IMR-90 (cell line): Measurements from ENCODE around the gene GNB1L. TPM values are rescaled to one million over a fixed set of nuclear protein-coding genes. Genes with fewer than 3 reads are reported as not detected.

Experiments used
- ATAC-seq: fragments of 200-7000 bp; cut with Tn5 transposase; 2 replicates; pipeline ENCODE4 v1.9.1; 2020; ENCODE audit warnings: low read depth, mild to moderate bottlenecking, moderate library complexity
- BruUV-seq: library from RNA; stranded (reverse); fragments of 400-500 nt; replicated peaks from 2 replicates; lab custom pipeline; 2021; lab: Mats Ljungman, UMichigan
- CTCF ChIA-PET: fragments of 300-600 bp; formaldehyde crosslinking; extraction: SDS; loops from one replicate; lab custom pipeline; 2021; ENCODE audit warnings: antibody characterized with exemption; lab: Yijun Ruan, JAX
- POLR2A ChIA-PET: fragments of 300-600 bp; sonication (Branson Sonifier 250); formaldehyde crosslinking; loops from one replicate; lab custom pipeline; 2022; ENCODE audit warnings: antibody characterized with exemption; ENCODE audit not compliant: unreplicated experiment; lab: Charles Lee
- DNase-seq: peaks from one replicate; pipeline ENCODE4 v3.0.0; 2013
- H2AFZ ChIP-seq: replicated peaks from 2 replicates; pipeline ENCODE3; 2013; ENCODE audit warnings: low read length, mild to moderate bottlenecking; ENCODE audit not compliant: poor library complexity
- H2AK5ac ChIP-seq: 2 replicates; pipeline ENCODE4 v1.6.1; 2013; ENCODE audit warnings: low read depth, low read length, inconsistent platforms
- H2AK9ac ChIP-seq: replicated peaks from 2 replicates; pipeline ENCODE3; 2013; ENCODE audit warnings: mild to moderate bottlenecking, low read depth, low read length, moderate library complexity; ENCODE audit not compliant: poor library complexity
- H2BK120ac ChIP-seq: 2 replicates; pipeline ENCODE4 v1.6.1; 2013; ENCODE audit warnings: low read depth, low read length, inconsistent platforms
- H2BK15ac ChIP-seq: 3 replicates; pipeline ENCODE4 v1.6.1; 2013; ENCODE audit warnings: low read depth, low read length, inconsistent platforms
- H2BK20ac ChIP-seq: 2 replicates; pipeline ENCODE4 v1.6.1; 2013; ENCODE audit warnings: low read depth, mild to moderate bottlenecking, inconsistent platforms, low read length, moderate library complexity
- H2BK5ac ChIP-seq: 2 replicates; pipeline ENCODE4 v1.6.1; 2013; ENCODE audit warnings: mild to moderate bottlenecking, low read depth, low read length, inconsistent platforms; ENCODE audit not compliant: poor library complexity, severe bottlenecking
- H3K14ac ChIP-seq: replicated peaks from 2 replicates; pipeline ENCODE4 v1.6.1; 2013; ENCODE audit warnings: low read depth, low read length, inconsistent platforms
- H3K18ac ChIP-seq: 2 replicates; pipeline ENCODE4 v1.6.1; 2013; ENCODE audit warnings: low read depth, low read length, control low read depth
- H3K23ac ChIP-seq: 2 replicates; pipeline ENCODE4 v1.6.1; 2013; ENCODE audit warnings: low read depth, low read length, inconsistent platforms
- H3K27ac ChIP-seq: 2 replicates; pipeline ENCODE4 v1.5.1; 2013; ENCODE audit warnings: mild to moderate bottlenecking, control low read depth, low read length; ENCODE audit not compliant: insufficient read depth
- H3K27me3 ChIP-seq: 2 replicates; pipeline ENCODE4 v1.6.1; 2013; ENCODE audit warnings: low read length; ENCODE audit not compliant: control insufficient read depth, insufficient read depth
- H3K36me3 ChIP-seq: 2 replicates; pipeline ENCODE4 v1.6.1; 2013; ENCODE audit warnings: low read length, mixed read lengths; ENCODE audit not compliant: control insufficient read depth, insufficient read depth
- H3K4ac ChIP-seq: 2 replicates; pipeline ENCODE4 v1.6.1; 2013; ENCODE audit warnings: low read depth, low read length, inconsistent platforms
- H3K4me1 ChIP-seq: 2 replicates; pipeline ENCODE4 v1.6.1; 2013; ENCODE audit warnings: low read length, mixed read lengths; ENCODE audit not compliant: control insufficient read depth, insufficient read depth
- H3K4me2 ChIP-seq: 2 replicates; pipeline ENCODE4 v1.6.1; 2013; ENCODE audit warnings: low read depth, mild to moderate bottlenecking, control low read depth, low read length, moderate library complexity
- H3K4me3 ChIP-seq: 2 replicates; pipeline ENCODE4 v1.5.1; 2013; ENCODE audit warnings: low read depth, mild to moderate bottlenecking, control low read depth, low read length, moderate library complexity; ENCODE audit not compliant: insufficient read depth
- H3K56ac ChIP-seq: 2 replicates; pipeline ENCODE4 v1.6.1; 2013; ENCODE audit warnings: low read length, inconsistent platforms; ENCODE audit not compliant: insufficient read depth; ENCODE audit errors: extremely low read depth
- H3K79me1 ChIP-seq, 2 experiments: 2 replicates each; pipeline ENCODE4 v1.6.1; 2013; ENCODE audit warnings: low read length in 2 of 2, inconsistent platforms in 1 of 2, low read depth in 1 of 2
- H3K9ac ChIP-seq: 2 replicates; pipeline ENCODE4 v1.6.1; 2013; ENCODE audit warnings: low read depth, low read length, control low read depth
- H3K9me1 ChIP-seq: 2 replicates; pipeline ENCODE4 v1.6.1; 2013; ENCODE audit warnings: low read length, inconsistent platforms; ENCODE audit not compliant: insufficient read depth
- H3K9me3 ChIP-seq: 2 replicates; pipeline ENCODE4 v1.6.1; 2013; ENCODE audit warnings: low read length; ENCODE audit not compliant: control insufficient read depth, insufficient read depth
- H4K20me1 ChIP-seq: 2 replicates; pipeline ENCODE4 v1.6.1; 2013; ENCODE audit warnings: low read length, inconsistent platforms; ENCODE audit not compliant: insufficient read depth
- H4K5ac ChIP-seq: 2 replicates; pipeline ENCODE4 v1.6.1; 2013; ENCODE audit warnings: mild to moderate bottlenecking, low read depth, low read length, control low read depth
- H4K8ac ChIP-seq, 2 experiments: 2 replicates each; pipeline ENCODE4 v1.6.1; 2013; ENCODE audit warnings: low read depth in 2 of 2, low read length in 2 of 2, control low read depth in 1 of 2, inconsistent platforms in 1 of 2
- H4K91ac ChIP-seq: 2 replicates; pipeline ENCODE4 v1.6.1; 2013; ENCODE audit warnings: low read depth, low read length, inconsistent platforms; ENCODE audit not compliant: insufficient read depth
- BHLHE40 ChIP-seq: fragments of 150-350 bp; IDR thresholded peaks from 2 replicates; pipeline ENCODE4 v1.6.1; 2016; ENCODE audit warnings: mild to moderate bottlenecking, low read depth, low read length
- CEBPB ChIP-seq: IDR thresholded peaks from 2 replicates; pipeline ENCODE4 v1.6.1; 2012; ENCODE audit warnings: low read depth, low read length, improper control_type of control experiment
- CHD1 ChIP-seq: IDR thresholded peaks from 2 replicates; pipeline ENCODE4 v1.6.1; 2012; ENCODE audit warnings: low read depth, low read length, improper control_type of control experiment
- FOS ChIP-seq: fragments of 150-350 bp; IDR thresholded peaks from 2 replicates; pipeline ENCODE4 v1.6.1; 2016; ENCODE audit warnings: low read depth, low read length
- MAFK ChIP-seq: IDR thresholded peaks from 2 replicates; pipeline ENCODE4 v1.6.1; 2012; ENCODE audit warnings: low read depth, low read length, improper control_type of control experiment
- MAZ ChIP-seq: IDR thresholded peaks from 2 replicates; pipeline ENCODE4 v1.6.1; 2012; ENCODE audit warnings: low read depth, mild to moderate bottlenecking, low read length, improper control_type of control experiment, moderate library complexity, borderline replicate concordance
- MXI1 ChIP-seq: IDR thresholded peaks from 2 replicates; pipeline ENCODE4 v1.6.1; 2012; ENCODE audit warnings: low read depth, mild to moderate bottlenecking, low read length, moderate library complexity, borderline replicate concordance
- NFE2L2 ChIP-seq: fragments of 150-350 bp; IDR thresholded peaks from 2 replicates; pipeline ENCODE4 v1.6.1; 2016; ENCODE audit warnings: low read depth, mild to moderate bottlenecking, low read length
- POLR2A ChIP-seq: IDR thresholded peaks from 2 replicates; pipeline ENCODE4 v1.6.1; 2012; ENCODE audit warnings: mild to moderate bottlenecking, low read depth, low read length
- RAD21 ChIP-seq: IDR thresholded peaks from 2 replicates; pipeline ENCODE4 v1.6.1; 2012; ENCODE audit warnings: low read length, improper control_type of control experiment
- RCOR1 ChIP-seq: IDR thresholded peaks from 2 replicates; pipeline ENCODE4 v1.6.1; 2012; ENCODE audit warnings: mild to moderate bottlenecking, low read length, improper control_type of control experiment; ENCODE audit not compliant: insufficient replicate concordance
- RFX5 ChIP-seq: IDR thresholded peaks from 2 replicates; pipeline ENCODE4 v1.8.0; 2012; ENCODE audit warnings: low read depth, mild to moderate bottlenecking, low read length, moderate library complexity
- SMC3 ChIP-seq: fragments of 150-350 bp; IDR thresholded peaks from 2 replicates; pipeline ENCODE4 v1.6.1; 2016; ENCODE audit warnings: low read depth, mild to moderate bottlenecking, antibody characterized with exemption, low read length, moderate library complexity
- WGBS, 2 experiments: methylation state at CpG; one replicate each; pipeline versions ENCODE4 v1.1.5 to v1.1.7; 2013; ENCODE audit warnings: missing lambda C conversion rate in 2 of 2; ENCODE audit not compliant: insufficient read length in 1 of 2; ENCODE audit errors: extremely low coverage in 2 of 2; 5-methylcytosine and 5-hydroxymethylcytosine counted together
- dilution Hi-C: fragments of 300-500 bp; cut with HindIII; formaldehyde crosslinking; loops from one replicate; pipeline ENCODE4 v1.14.3; 2018; ENCODE audit warnings: low sequenced_read_pairs; ENCODE audit not compliant: unreplicated experiment
- in situ Hi-C: fragments of 300-500 bp; cut with MboI; formaldehyde crosslinking; loops from 3 replicates; pipeline ENCODE4 v1.14.3; 2019; ENCODE audit warnings: low sequenced_read_pairs, inconsistent platforms, mixed read lengths
- intact Hi-C: fragments of 100-400 bp; cut with micrococcal nuclease; formaldehyde crosslinking; loops from 2 replicates; pipeline ENCODE4 v1.10.0; 2022
- polyA plus RNA-seq, 3 experiments: library from polyadenylated mRNA; depleted of rRNA; stranded (reverse); fragments of >200 nt; gene quantifications; 2 replicates each; pipeline ENCODE4 v1.2.3, GENCODE V29; 2012; ENCODE audit warnings: low replicate concordance in 1 of 3
- total RNA-seq: library from RNA; depleted of rRNA; stranded (reverse); fragments of >200 nt; gene quantifications from 2 replicates; pipeline ENCODE4 v1.2.3, GENCODE V29; 2012
- TF ChIP-seq, protein P1 (sequence below): fragments of 150-350 bp; IDR thresholded peaks from 2 replicates; pipeline ENCODE4 v1.6.1; 2016; ENCODE audit warnings: low read depth, mild to moderate bottlenecking, low read length, moderate library complexity, borderline replicate concordance
- TF ChIP-seq, protein P2 (sequence below): fragments of 150-350 bp; IDR thresholded peaks from 2 replicates; pipeline ENCODE4 v1.6.1; 2017; ENCODE audit warnings: mild to moderate bottlenecking, antibody characterized with exemption, low read length, low read depth
- TF ChIP-seq, protein P3 (sequence below): conservative IDR thresholded peaks from 2 replicates; pipeline ENCODE4 v1.5.1; 2012; ENCODE audit warnings: mild to moderate bottlenecking, low read depth, low read length, improper control_type of control experiment

GNB1L gene
- total and polyA plus RNA-seq, 2 of the 4 experiments (the other 2 are of a cell fraction): 2.5 to 4.4 TPM

DNA sequence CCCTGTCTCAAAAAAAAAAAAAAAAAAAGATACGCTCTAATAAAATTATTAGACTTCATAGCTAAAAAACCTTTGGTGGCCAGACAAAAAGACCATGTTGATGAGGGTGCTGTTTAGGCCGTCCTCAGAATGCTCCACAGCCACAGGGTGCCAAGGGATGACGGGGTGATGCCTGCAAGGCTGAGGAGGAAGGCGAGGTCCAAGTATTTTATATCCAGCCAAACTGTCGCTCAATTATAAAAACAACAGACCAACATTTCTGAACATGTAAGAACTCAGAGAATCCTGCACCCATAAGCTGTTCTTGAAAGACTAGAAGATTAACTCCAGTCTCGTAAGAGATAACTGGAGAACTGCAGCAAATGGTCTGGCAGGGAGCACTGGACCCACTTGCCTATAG, 64.8 kb downstream of the GNB1L start:
- no peak overlapping the region for H2BK5ac ChIP-seq
- H3K4me3 ChIP-seq: no peak overlapping the region
- in situ Hi-C loops: no loop called here
- H3K9me3 ChIP-seq: peaks cover 8% of the 10 kb centered on the region
- H3K4ac ChIP-seq: no peak overlapping the region
- TF ChIP-seq CHD1 (no peak), MAFK (no peak), POLR2A (no peak), RAD21 (no peak), CEBPB (no peak), RCOR1 (no peak), NFE2L2 (no peak), RFX5 (no peak), MAZ (no peak), FOS (no peak), BHLHE40 (no peak), MXI1 (no peak), SMC3 (no peak)
- TF ChIP-seq, protein P1, sequence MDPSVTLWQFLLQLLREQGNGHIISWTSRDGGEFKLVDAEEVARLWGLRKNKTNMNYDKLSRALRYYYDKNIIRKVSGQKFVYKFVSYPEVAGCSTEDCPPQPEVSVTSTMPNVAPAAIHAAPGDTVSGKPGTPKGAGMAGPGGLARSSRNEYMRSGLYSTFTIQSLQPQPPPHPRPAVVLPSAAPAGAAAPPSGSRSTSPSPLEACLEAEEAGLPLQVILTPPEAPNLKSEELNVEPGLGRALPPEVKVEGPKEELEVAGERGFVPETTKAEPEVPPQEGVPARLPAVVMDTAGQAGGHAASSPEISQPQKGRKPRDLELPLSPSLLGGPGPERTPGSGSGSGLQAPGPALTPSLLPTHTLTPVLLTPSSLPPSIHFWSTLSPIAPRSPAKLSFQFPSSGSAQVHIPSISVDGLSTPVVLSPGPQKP: no peak
- TF ChIP-seq, protein P2, sequence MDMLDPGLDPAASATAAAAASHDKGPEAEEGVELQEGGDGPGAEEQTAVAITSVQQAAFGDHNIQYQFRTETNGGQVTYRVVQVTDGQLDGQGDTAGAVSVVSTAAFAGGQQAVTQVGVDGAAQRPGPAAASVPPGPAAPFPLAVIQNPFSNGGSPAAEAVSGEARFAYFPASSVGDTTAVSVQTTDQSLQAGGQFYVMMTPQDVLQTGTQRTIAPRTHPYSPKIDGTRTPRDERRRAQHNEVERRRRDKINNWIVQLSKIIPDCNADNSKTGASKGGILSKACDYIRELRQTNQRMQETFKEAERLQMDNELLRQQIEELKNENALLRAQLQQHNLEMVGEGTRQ: no peak
- TF ChIP-seq, protein P3, sequence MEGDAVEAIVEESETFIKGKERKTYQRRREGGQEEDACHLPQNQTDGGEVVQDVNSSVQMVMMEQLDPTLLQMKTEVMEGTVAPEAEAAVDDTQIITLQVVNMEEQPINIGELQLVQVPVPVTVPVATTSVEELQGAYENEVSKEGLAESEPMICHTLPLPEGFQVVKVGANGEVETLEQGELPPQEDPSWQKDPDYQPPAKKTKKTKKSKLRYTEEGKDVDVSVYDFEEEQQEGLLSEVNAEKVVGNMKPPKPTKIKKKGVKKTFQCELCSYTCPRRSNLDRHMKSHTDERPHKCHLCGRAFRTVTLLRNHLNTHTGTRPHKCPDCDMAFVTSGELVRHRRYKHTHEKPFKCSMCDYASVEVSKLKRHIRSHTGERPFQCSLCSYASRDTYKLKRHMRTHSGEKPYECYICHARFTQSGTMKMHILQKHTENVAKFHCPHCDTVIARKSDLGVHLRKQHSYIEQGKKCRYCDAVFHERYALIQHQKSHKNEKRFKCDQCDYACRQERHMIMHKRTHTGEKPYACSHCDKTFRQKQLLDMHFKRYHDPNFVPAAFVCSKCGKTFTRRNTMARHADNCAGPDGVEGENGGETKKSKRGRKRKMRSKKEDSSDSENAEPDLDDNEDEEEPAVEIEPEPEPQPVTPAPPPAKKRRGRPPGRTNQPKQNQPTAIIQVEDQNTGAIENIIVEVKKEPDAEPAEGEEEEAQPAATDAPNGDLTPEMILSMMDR: no peak
- H3K9me1 ChIP-seq: no peaks in the 10 kb centered on the region; the same call in 1 of the 2 replicates
- CTCF ChIA-PET: interaction anchor here (0.6 kb wide), 1 partner anchor 59 kb away, joined by 3 read pairs; no protein-coding TSS in a partner anchor
- peaks cover 3% of the 10 kb centered on the region for H3K36me3 ChIP-seq
- H4K91ac ChIP-seq: no peak overlapping the region
- H2AK9ac ChIP-seq: no peak overlapping the region
- H3K56ac ChIP-seq: no peak overlapping the region
- no peak for DNase-seq
- BruUV-seq: no TSS peak
- dilution Hi-C loops: no loop called here
- no peaks in the 10 kb centered on the region for H3K79me1 ChIP-seq
- no peak overlapping the region for H2AK5ac ChIP-seq
- no peak overlapping the region for H2BK120ac ChIP-seq
- no peak overlapping the region for H3K23ac ChIP-seq
- H3K14ac ChIP-seq: no peak overlapping the region
- H3K4me2 ChIP-seq: no peak overlapping the region
- no peak overlapping the region for H3K27ac ChIP-seq
- no peak overlapping the region for H3K9ac ChIP-seq
- no peak overlapping the region for H3K18ac ChIP-seq
- H2BK15ac ChIP-seq: no peak overlapping the region
- H2BK20ac ChIP-seq: no peak overlapping the region
- intact Hi-C loops: no loop called here
- peaks cover 2% of the 10 kb centered on the region; the same call in 1 of the 2 replicates for H3K4me1 ChIP-seq
- H4K20me1 ChIP-seq: no peaks in the 10 kb centered on the region
- POLR2A ChIA-PET: no interaction called here
- no peak overlapping the region for H2AFZ ChIP-seq
- no peaks in the 10 kb centered on the region for H3K27me3 ChIP-seq
- WGBS, 2 experiments: no CpG with 5 or more reads among the region's 6 CpGs
- H4K8ac ChIP-seq: no peak overlapping the region
- no peak for ATAC-seq
- H4K5ac ChIP-seq: no peak overlapping the region
